GM21737 (cell line): ENCODE results near the gene AMOT.

ENCODE experiments used
- ATAC-seq: cut with Tn5 transposase; IDR thresholded peaks from one replicate; pipeline ENCODE4 v1.9.1; 2021; ENCODE audit warnings: mild to moderate bottlenecking, moderate library complexity; ENCODE audit not compliant: unreplicated experiment

AMOT gene

GRCh38 chrX:112802541-112802940, 38.1 kb downstream of the AMOT start:
- ATAC-seq, result no peak

GRCh38 chrX:112800971-112801775, 39.5 kb downstream of the AMOT start:
- ATAC-seq, result no peak

GRCh38 chrX:112799425-112799824, 41.2 kb downstream of the AMOT start:
- no peak for ATAC-seq

- no peak for ATAC-seq
Observed at GRCh38 chrX:112798736-112799135, 41.9 kb downstream of the AMOT start.

- no peak for ATAC-seq
Observed at GRCh38 chrX:112789931-112790330, 50.7 kb downstream of the AMOT start.

GRCh38 chrX:112786076-112786475, 54.6 kb downstream of the AMOT start:
- no peak for ATAC-seq

- ATAC-seq, result no peak
Observed at GRCh38 chrX:112785344-112785743, 55.3 kb downstream of the AMOT start.

- ATAC-seq, result no peak
Observed at GRCh38 chrX:112784692-112785091, 55.9 kb downstream of the AMOT start.

GRCh38 chrX:112779139-112779538, 61.5 kb downstream of the AMOT start:
- no peak for ATAC-seq

- no peak for ATAC-seq
Observed at GRCh38 chrX:112774651-112775293, 65.9 kb downstream of the AMOT start.

- ATAC-seq, result no peak
Observed at GRCh38 chrX:112774142-112774541, 66.5 kb downstream of the AMOT start.

- no peak for ATAC-seq
Observed at GRCh38 chrX:112769034-112769433, 71.6 kb downstream of the AMOT start.

- no peak for ATAC-seq
Observed at GRCh38 chrX:112768563-112768962, 72.1 kb downstream of the AMOT start.

- ATAC-seq, result no peak
Observed at GRCh38 chrX:112766774-112767173, 73.9 kb downstream of the AMOT start.

GRCh38 chrX:112761242-112762207, 79.1 kb downstream of the AMOT start:
- peak; percentile 89 for ATAC-seq

- peak; percentile 60 for ATAC-seq
Observed at GRCh38 chrX:112760697-112761096, 79.9 kb downstream of the AMOT start.

GRCh38 chrX:112759966-112760365, 80.7 kb downstream of the AMOT start:
- ATAC-seq, result no peak

GRCh38 chrX:112759512-112759911, 81.1 kb downstream of the AMOT start:
- no peak for ATAC-seq

GRCh38 chrX:112757946-112758345, 82.7 kb downstream of the AMOT start:
- ATAC-seq, result no peak

- no peak for ATAC-seq
Observed at GRCh38 chrX:112753116-112753515, 87.5 kb downstream of the AMOT start.

GRCh38 chrX:112751076-112751475, 89.6 kb downstream of the AMOT start:
- ATAC-seq, result no peak
